ENCODE data around the gene NDUFAF2. TPM values are rescaled to one million over a fixed set of nuclear protein-coding genes. Genes with fewer than 3 reads are reported as not detected.
"Not testable (repeated sequence)": the region's sequence is repeated elsewhere in the genome, so short reads cannot be mapped to it uniquely, and the experiment has no call there.

Gene NDUFAF2
- total RNA-seq, 1 experiment from 2014 or later, result 120 TPM

GRCh38 chr5:61030163-61030482 lies 85.1 kb downstream of the NDUFAF2 start:
- Mint-ChIP-seq H3K27me3 (ENCODE audit: insufficient read depth, unreplicated experiment) (no peaks in the 10 kb centered on the region), H3K27ac (ENCODE audit: low read depth, unreplicated experiment) (peak overlapping the region; percentile 25), H3K4me3 (ENCODE audit: unreplicated experiment) (no peak overlapping the region), H3K9me3 (ENCODE audit: unreplicated experiment) (peaks cover 6% of the 10 kb centered on the region), H3K36me3 (ENCODE audit: insufficient read depth, unreplicated experiment) (no peaks in the 10 kb centered on the region), H3K4me1 (ENCODE audit: insufficient read depth, unreplicated experiment) (peaks cover 10% of the 10 kb centered on the region)
- intact Hi-C loops (cut with micrococcal nuclease), result no loop called here
- TF ChIP-seq CTCF (IDR thresholded peaks at IDR 0.05; ENCODE audit: unreplicated experiment), result no peak
- BruUV-seq (replicated peaks), result no TSS peak
- DNase-seq (ENCODE audit: unreplicated experiment), result no peak
- POLR2A ChIA-PET, result interaction anchor here (1.3 kb wide), 1 partner anchor 10 kb away, joined by 3 read pairs; no protein-coding TSS in a partner anchor
- CTCF ChIA-PET, result interaction anchor here (0.7 kb wide), 2 partner anchors 24 to 333 kb away, joined by 3 read pairs; no protein-coding TSS in a partner anchor

GRCh38 chr5:61031301-61031700 lies 86.3 kb downstream of the NDUFAF2 start:
- intact Hi-C loops (cut with micrococcal nuclease); POLR2A ChIA-PET; DNase-seq (ENCODE audit: unreplicated experiment); H3K4me1 Mint-ChIP-seq (ENCODE audit: insufficient read depth, unreplicated experiment); H3K36me3 Mint-ChIP-seq (ENCODE audit: insufficient read depth, unreplicated experiment); H3K9me3 Mint-ChIP-seq (ENCODE audit: unreplicated experiment); H3K4me3 Mint-ChIP-seq (ENCODE audit: unreplicated experiment); H3K27me3 Mint-ChIP-seq (ENCODE audit: insufficient read depth, unreplicated experiment); BruUV-seq (replicated peaks); H3K27ac Mint-ChIP-seq (ENCODE audit: low read depth, unreplicated experiment): not testable (repeated sequence)
- CTCF ChIA-PET, result interaction anchor here (0.6 kb wide), 1 partner anchor 1097 kb away, joined by 3 read pairs; no protein-coding TSS in a partner anchor

- peaks cover 15% of the 10 kb centered on the region for H3K4me1 Mint-ChIP-seq (ENCODE audit: insufficient read depth, unreplicated experiment)
- ChIA-PET CTCF (no interaction called here), POLR2A (interaction anchor here (1.6 kb wide), 1 partner anchor 9 kb away, joined by 5 read pairs; no protein-coding TSS in a partner anchor)
- H3K36me3 Mint-ChIP-seq (ENCODE audit: insufficient read depth, unreplicated experiment), result peaks cover 7% of the 10 kb centered on the region
- H3K27me3 Mint-ChIP-seq (ENCODE audit: insufficient read depth, unreplicated experiment), result no peaks in the 10 kb centered on the region
- no peak overlapping the region for H3K4me3 Mint-ChIP-seq (ENCODE audit: unreplicated experiment)
- H3K9me3 Mint-ChIP-seq (ENCODE audit: unreplicated experiment), result peaks cover 6% of the 10 kb centered on the region
- TF ChIP-seq CTCF (IDR thresholded peaks at IDR 0.05; ENCODE audit: unreplicated experiment), result no peak
- no peak overlapping the region for H3K27ac Mint-ChIP-seq (ENCODE audit: low read depth, unreplicated experiment)
- intact Hi-C loops (cut with micrococcal nuclease), result no loop called here
- no TSS peak for BruUV-seq (replicated peaks)
- no peak for DNase-seq (ENCODE audit: unreplicated experiment)
These were observed 99.5 kb downstream of the NDUFAF2 start for GRCh38 chr5:61044545-61044944.

- no TSS peak for BruUV-seq (replicated peaks)
- no peak for TF ChIP-seq CTCF (IDR thresholded peaks at IDR 0.05; ENCODE audit: unreplicated experiment)
- Mint-ChIP-seq H3K27ac (ENCODE audit: low read depth, unreplicated experiment) (no peak overlapping the region), H3K4me1 (ENCODE audit: insufficient read depth, unreplicated experiment) (peaks cover 26% of the 10 kb centered on the region), H3K4me3 (ENCODE audit: unreplicated experiment) (no peak overlapping the region), H3K27me3 (ENCODE audit: insufficient read depth, unreplicated experiment) (no peaks in the 10 kb centered on the region), H3K36me3 (ENCODE audit: insufficient read depth, unreplicated experiment) (peaks cover 7% of the 10 kb centered on the region), H3K9me3 (ENCODE audit: unreplicated experiment) (peaks cover 6% of the 10 kb centered on the region)
- intact Hi-C loops (cut with micrococcal nuclease), result no loop called here
- no peak for DNase-seq (ENCODE audit: unreplicated experiment)
- CTCF ChIA-PET, result interaction anchor here (0.9 to 1.0 kb wide), 2 partner anchors 9 to 13 kb away, joined by 3 read pairs; no protein-coding TSS in a partner anchor
- POLR2A ChIA-PET, result interaction anchor here (0.6 kb wide), 1 partner anchor 102 kb away, joined by 3 read pairs; no protein-coding TSS in a partner anchor
These were observed 102.3 kb downstream of the NDUFAF2 start for GRCh38 chr5:61047346-61047745.

- no peak overlapping the region for H3K4me3 Mint-ChIP-seq (ENCODE audit: unreplicated experiment)
- ChIA-PET POLR2A (interaction anchor here (0.7 kb wide), 1 partner anchor 392 kb away, joined by 4 read pairs; no protein-coding TSS in a partner anchor), CTCF (no interaction called here)
These were observed 103.5 kb downstream of the NDUFAF2 start for GRCh38 chr5:61048534-61048933.

More at GRCh38 chr5:61048534-61048933, 103.5 kb downstream of the NDUFAF2 start:
- peak; percentile 54 for DNase-seq (ENCODE audit: unreplicated experiment)
- H3K27me3 Mint-ChIP-seq (ENCODE audit: insufficient read depth, unreplicated experiment), result no peaks in the 10 kb centered on the region
- peak overlapping the region; percentile 77 for H3K27ac Mint-ChIP-seq (ENCODE audit: low read depth, unreplicated experiment)
- no peak for TF ChIP-seq CTCF (IDR thresholded peaks at IDR 0.05; ENCODE audit: unreplicated experiment)
- H3K36me3 Mint-ChIP-seq (ENCODE audit: insufficient read depth, unreplicated experiment), result peaks cover 7% of the 10 kb centered on the region
- H3K9me3 Mint-ChIP-seq (ENCODE audit: unreplicated experiment), result peaks cover 6% of the 10 kb centered on the region
- intact Hi-C loops (cut with micrococcal nuclease), result no loop called here
- BruUV-seq (replicated peaks), result no TSS peak
- H3K4me1 Mint-ChIP-seq (ENCODE audit: insufficient read depth, unreplicated experiment), result peaks cover 36% of the 10 kb centered on the region
